ENCODE results near the gene SZT2. TPM values are rescaled to one million over a fixed set of nuclear protein-coding genes. Genes with fewer than 3 reads are reported as not detected.

SZT2 gene
- total and polyA plus RNA-seq, 10 of the 15 experiments (the other 5 are each of a cell fraction or from before 2014, with no cell fraction given): 1.4 to 38.3 (median 12.7) TPM

GRCh38 chr1:43468414-43468813 lies 78.7 kb downstream of the SZT2 start:
- 26% methylated on average over 3 of the region's 3 CpGs for WGBS (ENCODE audit: insufficient coverage, insufficient replicate concordance, low lambda C conversion rate, missing lambda C conversion rate)
- Histone ChIP-seq H3K36me3 (ENCODE audit: control insufficient read depth in 2 of 2, insufficient read depth in 2 of 2, low read length in 1 of 2) (no peaks in the 10 kb centered on the region), H3K4me1 (ENCODE audit: control insufficient read depth, insufficient read depth, low read length) (no peaks in the 10 kb centered on the region; the same call in 1 of the 2 replicates), H3K9me3 (replicated peaks; ENCODE audit: control insufficient read depth, insufficient read depth, low read length) (no peaks in the 10 kb centered on the region), H3K4me3 (no peak overlapping the region), H4K20me1 (ENCODE audit: control insufficient read depth, insufficient read depth) (no peaks in the 10 kb centered on the region), H3K9ac (ENCODE audit: control insufficient read depth, insufficient read depth, low read length) (no peak overlapping the region), H3K27ac (ENCODE audit: control insufficient read depth, insufficient read depth) (no peak overlapping the region), H2AFZ (ENCODE audit: control insufficient read depth, low read depth, low read length) (no peak overlapping the region), H3K4me2 (ENCODE audit: control insufficient read depth, insufficient read depth) (no peak overlapping the region), H3K27me3 (replicated peaks in 1 of 2; ENCODE audit: control insufficient read depth in 2 of 2, insufficient read depth in 2 of 2, low read length in 1 of 2) (no peaks in the 10 kb centered on the region), H3K79me2 (ENCODE audit: control insufficient read depth, insufficient read depth, low read length) (no peaks in the 10 kb centered on the region)
- FAIRE-seq (no peak), DNase-seq (ENCODE audit: low read depth, low spot score) (no peak), ATAC-seq (no peak)
- CTCF ChIA-PET: interaction anchor here (1.3 kb wide), 1 partner anchor 10 kb away, joined by 3 read pairs; no protein-coding TSS in a partner anchor
- SMC1A ChIA-PET (ENCODE audit: uncharacterized antibody, unreplicated experiment): no interaction called here
- in situ Hi-C loops (cut with MboI): no loop called here
- BruUV-seq (replicated peaks): no TSS peak
- intact Hi-C loops (cut with micrococcal nuclease; ENCODE audit: unreplicated experiment): no loop called here
- POLR2A ChIA-PET: interaction anchor here (1.0 kb wide), 1 partner anchor 13 kb away, joined by 3 read pairs; no protein-coding TSS in a partner anchor
- RAD21 ChIA-PET (ENCODE audit: unreplicated experiment): no interaction called here
- TF ChIP-seq NR2F1 (conservative IDR thresholded peaks at IDR 0.05) (no peak), ESRRA (IDR thresholded peaks at IDR 0.05; ENCODE audit: low read length) (no peak), HCFC1 (IDR thresholded peaks at IDR 0.05; ENCODE audit: low read length) (no peak), CHD2 (IDR thresholded peaks at IDR 0.05; ENCODE audit: borderline replicate concordance, low read depth, low read length) (no peak), NKRF (conservative IDR thresholded peaks at IDR 0.05) (no peak), EP300 (IDR thresholded peaks at IDR 0.05; ENCODE audit: borderline replicate concordance in 1 of 2, control insufficient read depth in 1 of 2, low read depth in 2 of 2, low read length in 2 of 2) (no peak), RAD21 (IDR thresholded peaks at IDR 0.05; ENCODE audit: insufficient read depth, low read depth, low read length) (no peak), ETV6 (conservative IDR thresholded peaks at IDR 0.05 in 1 of 2, IDR thresholded peaks at IDR 0.05 in 1 of 2; ENCODE audit: borderline replicate concordance in 1 of 2, low read depth in 1 of 2) (no peak), ZBTB11 (CRISPR knock-in tag; IDR thresholded peaks at IDR 0.05) (no peak), PAX5 (IDR thresholded peaks at IDR 0.05; ENCODE audit: borderline replicate concordance, low read depth, low read length) (no peak), ZNF24 (IDR thresholded peaks at IDR 0.05) (no peak), ZNF687 (IDR thresholded peaks at IDR 0.05) (no peak), BRCA1 (IDR thresholded peaks at IDR 0.05; ENCODE audit: low read depth, low read length) (no peak), MTA2 (IDR thresholded peaks at IDR 0.05; ENCODE audit: low read depth) (no peak)

All from GM12878 (cell line).